NCI-H748 (cell line): ENCODE results near the gene PRR20C.
"Not testable (repeated sequence)": the region's sequence is repeated elsewhere in the genome, so short reads cannot be mapped to it uniquely, and the experiment has no call there.

Experiments used
- DNase-seq: peaks from one replicate; lab custom pipeline; 2025; ENCODE audit not compliant: unreplicated experiment; lab: John Stamatoyannopoulos, UW

Gene PRR20C

DNA sequence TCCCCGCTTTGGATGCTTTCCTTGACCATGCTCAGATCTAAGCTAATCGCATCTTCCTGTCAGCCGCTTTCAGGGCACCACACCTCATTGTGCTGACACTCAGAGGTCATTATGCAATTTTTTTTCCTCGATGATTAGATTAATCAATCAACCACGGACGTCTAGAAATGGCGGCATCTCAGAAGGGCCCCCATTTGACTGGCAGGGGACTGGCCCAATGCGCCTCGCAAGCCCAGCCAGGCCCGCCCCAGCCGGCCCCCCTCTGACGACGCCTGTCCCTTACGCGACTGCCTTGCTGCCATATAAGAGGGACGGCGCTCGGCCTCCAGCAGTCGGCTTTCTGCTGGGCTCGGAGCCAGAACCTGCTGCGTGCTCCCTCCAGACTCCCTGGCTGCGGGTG is at the start of gene PRR20C:
TSS of gene PRR20C (plus strand) at position 301 of the 400 bp plus-strand sequence. CDS start 387 bp downstream, outside the sequence.
- not testable (repeated sequence) for DNase-seq

DNA sequence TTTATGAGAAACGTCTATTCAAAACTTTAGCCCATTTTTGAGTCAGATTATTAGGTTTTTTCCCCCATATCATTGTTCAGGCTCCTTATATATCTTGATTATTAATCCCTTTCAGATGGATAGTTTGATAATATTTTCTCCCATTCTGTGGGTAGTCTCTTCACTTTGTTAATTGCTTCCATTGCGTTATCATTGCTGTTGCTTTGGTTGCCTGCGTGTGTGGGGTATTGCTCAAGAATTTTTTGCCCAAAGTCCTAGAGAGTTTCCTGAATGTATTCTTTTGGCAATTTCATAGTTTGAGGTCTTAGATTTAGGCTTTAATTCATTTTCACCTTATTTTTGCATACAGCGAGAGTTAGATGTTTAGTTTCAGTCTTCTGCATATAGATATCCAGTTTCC is 38.9 kb upstream of the PRR20C start:
- DNase-seq, result no peak

DNA sequence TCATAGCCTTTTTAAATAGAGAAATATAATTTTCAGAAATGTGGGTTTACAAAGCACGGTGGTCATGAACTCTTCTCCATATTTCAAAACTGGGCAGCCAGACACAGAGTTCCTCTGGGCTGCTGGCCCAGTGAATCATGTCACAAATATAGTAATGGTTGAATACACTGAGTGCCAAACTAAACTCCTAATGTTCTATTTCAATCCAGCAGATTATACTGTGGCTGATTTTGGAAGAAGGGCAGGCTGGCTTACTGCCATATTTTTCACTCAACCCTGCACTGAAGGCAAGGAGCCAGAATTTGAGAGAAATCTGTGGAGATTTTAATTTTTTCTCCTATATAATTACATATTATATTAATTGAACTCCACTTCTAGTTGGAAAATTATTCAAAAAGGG is 30.2 kb upstream of the PRR20C start:
- DNase-seq, result no peak

DNA sequence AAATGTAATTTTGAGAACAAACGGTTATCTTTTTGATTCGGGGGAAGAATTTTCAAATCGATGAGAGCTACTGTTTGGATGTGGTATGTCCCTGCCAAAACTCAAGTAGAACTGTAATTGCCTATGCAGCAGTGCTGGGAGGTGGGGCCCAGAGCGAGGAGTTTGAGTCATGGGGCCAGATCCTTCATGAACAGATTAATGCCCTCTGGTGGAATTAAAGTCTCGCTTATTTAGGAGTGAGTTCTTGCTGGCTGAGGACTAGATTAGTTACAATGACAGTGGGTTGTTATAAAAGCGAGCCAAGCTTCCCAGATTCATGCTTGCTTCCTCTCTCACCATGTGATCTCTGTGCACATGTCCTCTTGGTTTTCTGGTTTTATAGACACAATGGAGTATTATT is 25.0 kb upstream of the PRR20C start:
- no peak for DNase-seq

DNA sequence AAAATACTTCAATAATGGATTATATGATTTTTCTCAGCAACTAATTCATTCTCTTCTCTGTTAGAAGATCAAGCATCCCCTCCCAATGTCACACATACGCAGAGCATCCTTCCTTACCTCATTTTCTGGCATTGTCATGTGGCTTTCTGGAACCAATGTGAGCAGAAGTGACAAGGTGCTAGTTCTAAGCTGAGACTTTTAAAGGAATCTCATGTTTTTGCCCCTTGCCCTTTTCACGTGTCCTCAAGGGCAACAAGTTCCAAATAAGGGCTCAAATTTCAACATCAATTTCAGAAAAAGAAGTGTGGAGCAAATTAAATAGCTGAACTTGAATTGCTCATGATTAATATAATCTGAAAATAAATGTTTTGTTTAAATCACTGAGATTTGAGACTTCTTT is 17.8 kb upstream of the PRR20C start:
- no peak for DNase-seq

DNA sequence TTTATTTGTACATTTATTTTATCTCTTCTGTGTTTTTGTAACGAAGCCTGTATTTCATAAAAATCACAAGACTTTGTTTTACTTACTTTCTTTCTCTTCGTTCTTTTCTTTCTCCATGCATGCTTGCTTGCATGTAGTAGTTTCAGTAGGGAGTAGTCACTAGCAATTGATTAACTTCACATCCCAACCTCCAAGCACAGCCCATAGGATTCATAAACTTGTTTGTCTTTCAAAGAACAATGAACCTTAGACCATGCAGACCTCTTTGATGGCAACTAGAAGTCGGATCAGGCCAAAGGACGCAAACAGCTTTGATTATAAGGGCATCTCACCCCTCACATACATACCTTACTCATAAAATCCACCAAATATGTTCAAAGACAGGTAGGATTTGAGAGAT is 16.3 kb upstream of the PRR20C start:
- DNase-seq, result no peak

DNA sequence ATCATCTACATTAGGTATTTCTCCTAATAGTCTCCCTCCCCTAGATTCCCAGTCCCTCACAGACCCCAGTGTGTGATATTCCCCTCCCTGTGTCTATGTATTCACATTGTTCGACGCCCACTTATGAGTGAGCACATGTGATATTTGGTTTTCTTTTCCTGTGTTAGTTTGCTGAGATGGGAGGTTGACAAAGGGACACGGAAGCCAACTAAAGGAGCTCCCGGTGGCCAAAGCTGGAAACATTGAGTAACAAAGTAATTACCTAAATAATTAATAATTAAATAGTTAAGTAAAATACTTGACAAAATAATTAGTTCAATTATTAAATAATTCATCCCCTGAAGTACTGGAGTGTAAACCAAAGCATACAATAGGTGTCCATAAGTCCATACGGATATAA is 14.9 kb upstream of the PRR20C start:
- no peak for DNase-seq

DNA sequence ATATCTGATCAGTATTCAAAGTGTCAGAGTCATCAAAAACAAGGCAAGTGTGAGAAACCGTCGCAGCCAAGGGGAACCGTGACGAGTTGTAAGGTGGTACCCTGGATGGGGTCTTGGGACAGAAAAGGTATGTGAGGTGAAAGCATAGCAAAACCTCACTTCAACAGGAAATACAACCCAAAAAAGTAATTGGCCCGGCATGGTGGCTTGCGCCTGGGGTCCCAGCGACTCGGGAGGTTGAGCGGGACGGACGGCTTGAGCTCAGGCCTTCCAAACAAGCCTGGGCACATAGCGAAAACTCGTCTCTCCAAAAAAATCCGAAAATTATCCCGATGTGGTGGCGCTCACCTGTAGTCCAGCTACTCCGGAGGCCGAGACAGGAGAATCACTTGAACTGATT is 14.1 kb upstream of the PRR20C start:
- not testable (repeated sequence) for DNase-seq

DNA sequence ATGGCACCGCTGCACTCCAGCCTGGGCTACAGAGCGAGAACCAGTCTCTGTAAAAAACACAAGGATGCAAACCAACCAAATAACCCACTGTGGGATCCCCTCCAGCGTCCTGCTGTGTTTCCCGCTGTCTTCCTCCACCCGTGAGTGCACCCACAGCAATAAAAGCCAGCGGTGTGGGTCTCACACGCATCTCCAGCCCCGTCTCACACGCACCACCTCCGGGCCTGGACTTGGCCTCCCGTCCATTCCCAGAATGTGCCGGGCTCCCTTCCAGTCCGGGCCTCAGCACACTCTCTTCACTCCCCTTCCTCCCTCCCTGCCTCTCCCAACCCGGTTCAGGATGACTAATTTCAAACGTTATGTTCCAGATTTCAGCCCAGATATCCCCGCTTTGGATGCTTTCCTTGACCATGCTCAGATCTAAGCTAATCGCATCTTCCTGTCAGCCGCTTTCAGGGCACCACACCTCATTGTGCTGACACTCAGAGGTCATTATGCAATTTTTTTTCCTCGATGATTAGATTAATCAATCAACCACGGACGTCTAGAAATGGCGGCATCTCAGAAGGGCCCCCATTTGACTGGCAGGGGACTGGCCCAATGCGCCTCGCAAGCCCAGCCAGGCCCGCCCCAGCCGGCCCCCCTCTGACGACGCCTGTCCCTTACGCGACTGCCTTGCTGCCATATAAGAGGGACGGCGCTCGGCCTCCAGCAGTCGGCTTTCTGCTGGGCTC is 13.5 kb upstream of the PRR20C start, which contains the start of gene PRR20A:
TSS of gene PRR20A (plus strand) at position 684 of the 734 bp plus-strand sequence. CDS start 387 bp downstream, outside the sequence.
- DNase-seq, result not testable (repeated sequence)

DNA sequence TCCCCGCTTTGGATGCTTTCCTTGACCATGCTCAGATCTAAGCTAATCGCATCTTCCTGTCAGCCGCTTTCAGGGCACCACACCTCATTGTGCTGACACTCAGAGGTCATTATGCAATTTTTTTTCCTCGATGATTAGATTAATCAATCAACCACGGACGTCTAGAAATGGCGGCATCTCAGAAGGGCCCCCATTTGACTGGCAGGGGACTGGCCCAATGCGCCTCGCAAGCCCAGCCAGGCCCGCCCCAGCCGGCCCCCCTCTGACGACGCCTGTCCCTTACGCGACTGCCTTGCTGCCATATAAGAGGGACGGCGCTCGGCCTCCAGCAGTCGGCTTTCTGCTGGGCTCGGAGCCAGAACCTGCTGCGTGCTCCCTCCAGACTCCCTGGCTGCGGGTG is 6.7 kb upstream of the PRR20C start, which contains the start of gene PRR20B:
TSS of gene PRR20B (plus strand) at position 301 of the 400 bp plus-strand sequence. CDS start 387 bp downstream, outside the sequence.
- DNase-seq, result not testable (repeated sequence)

DNA sequence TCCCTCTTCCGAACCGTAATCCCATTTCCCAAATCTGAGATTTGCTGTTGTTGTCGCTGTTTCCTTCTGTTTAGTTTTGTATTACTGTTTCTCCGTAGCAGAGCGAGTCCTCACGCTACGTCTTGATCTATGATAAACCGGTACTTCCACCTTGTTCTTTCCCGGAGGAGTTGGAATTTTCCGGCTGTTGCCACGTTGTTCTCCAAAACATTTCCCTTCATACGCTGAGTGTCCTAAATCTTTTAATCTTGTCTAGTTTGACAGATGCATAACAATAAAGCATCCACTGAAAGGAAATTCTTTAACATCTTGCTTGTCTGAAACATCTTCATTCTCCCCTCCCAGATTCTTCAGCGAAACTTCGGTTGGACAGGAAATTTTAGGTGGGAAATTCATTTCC is 5.8 kb upstream of the PRR20C start:
- DNase-seq, result not testable (repeated sequence)

DNA sequence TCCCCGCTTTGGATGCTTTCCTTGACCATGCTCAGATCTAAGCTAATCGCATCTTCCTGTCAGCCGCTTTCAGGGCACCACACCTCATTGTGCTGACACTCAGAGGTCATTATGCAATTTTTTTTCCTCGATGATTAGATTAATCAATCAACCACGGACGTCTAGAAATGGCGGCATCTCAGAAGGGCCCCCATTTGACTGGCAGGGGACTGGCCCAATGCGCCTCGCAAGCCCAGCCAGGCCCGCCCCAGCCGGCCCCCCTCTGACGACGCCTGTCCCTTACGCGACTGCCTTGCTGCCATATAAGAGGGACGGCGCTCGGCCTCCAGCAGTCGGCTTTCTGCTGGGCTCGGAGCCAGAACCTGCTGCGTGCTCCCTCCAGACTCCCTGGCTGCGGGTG is 6.5 kb downstream of the PRR20C start, which contains the start of gene PRR20D:
TSS of gene PRR20D (plus strand) at position 301 of the 400 bp plus-strand sequence. CDS start 387 bp downstream, outside the sequence.
- DNase-seq, result not testable (repeated sequence)

DNA sequence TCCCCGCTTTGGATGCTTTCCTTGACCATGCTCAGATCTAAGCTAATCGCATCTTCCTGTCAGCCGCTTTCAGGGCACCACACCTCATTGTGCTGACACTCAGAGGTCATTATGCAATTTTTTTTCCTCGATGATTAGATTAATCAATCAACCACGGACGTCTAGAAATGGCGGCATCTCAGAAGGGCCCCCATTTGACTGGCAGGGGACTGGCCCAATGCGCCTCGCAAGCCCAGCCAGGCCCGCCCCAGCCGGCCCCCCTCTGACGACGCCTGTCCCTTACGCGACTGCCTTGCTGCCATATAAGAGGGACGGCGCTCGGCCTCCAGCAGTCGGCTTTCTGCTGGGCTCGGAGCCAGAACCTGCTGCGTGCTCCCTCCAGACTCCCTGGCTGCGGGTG is 13.0 kb downstream of the PRR20C start, which contains the start of gene PRR20E:
TSS of gene PRR20E (plus strand) at position 301 of the 400 bp plus-strand sequence. CDS start 387 bp downstream, outside the sequence.
- not testable (repeated sequence) for DNase-seq

DNA sequence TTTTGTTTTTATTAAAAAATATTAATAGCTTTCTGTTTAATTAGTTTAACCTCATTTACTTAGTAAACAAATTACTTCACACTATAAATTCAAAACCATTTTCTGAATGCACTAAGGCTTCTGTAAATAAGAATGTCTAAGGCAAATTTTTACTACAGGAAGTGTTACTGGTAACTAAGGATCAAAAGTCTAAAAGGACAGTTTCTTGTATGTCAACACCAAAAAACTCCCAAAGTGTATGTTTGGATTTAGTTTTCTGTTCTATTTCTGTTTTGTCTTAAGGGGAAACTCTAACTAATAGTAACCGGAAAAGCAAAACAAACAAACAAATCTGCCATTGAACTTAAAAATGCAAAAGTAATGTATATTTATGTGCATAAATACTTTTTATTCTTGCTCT is 37.8 kb downstream of the PRR20C start:
- no peak for DNase-seq
